Heart left ventricle (tissue), 16 donors: Measurements from ENCODE around the gene RAB24. TPM values are rescaled to one million over a fixed set of nuclear protein-coding genes. Genes with fewer than 3 reads are reported as not detected.

Experiments
- ATAC-seq, 4 donors: fragments of 200-7000 bp; cut with Tn5 transposase; one replicate each; pipeline ENCODE4 v1.9.1; 2020 to 2022; ENCODE audit warnings: moderate library complexity in 4 of 4, mild to moderate bottlenecking in 3 of 4, moderate number of reproducible peaks in 1 of 4
- DNase-seq, 5 donors: peaks; one replicate each; pipeline ENCODE4 v3.0.0-alpha.2; 2020
- H3K27ac ChIP-seq, 12 donors: fragments of 200-600 bp; sonication (generic) in 4 of 12; one replicate each; pipeline versions ENCODE4 v1.5.0 to v1.8.0; 2016 to 2022; ENCODE audit warnings: mild to moderate bottlenecking in 2 of 12
- H3K27me3 ChIP-seq, 9 donors: fragments of 200-600 bp; sonication (generic) in 2 of 9; one replicate each; pipeline versions ENCODE4 v1.5.1 to v1.8.0; 2016 to 2022; ENCODE audit warnings: mild to moderate bottlenecking in 3 of 9
- H3K36me3 ChIP-seq, 9 donors: fragments of 200-600 bp; sonication (generic) in 2 of 9; one replicate each; pipeline versions ENCODE4 v1.5.0 to v1.8.0; 2018 to 2022; ENCODE audit warnings: mild to moderate bottlenecking in 2 of 9
- H3K4me1 ChIP-seq, 12 donors: fragments of 200-600 bp; sonication (generic) in 4 of 12; one replicate each; pipeline versions ENCODE4 v1.5.0 to v1.8.0; 2016 to 2022; ENCODE audit warnings: mild to moderate bottlenecking in 3 of 12
- H3K4me3 ChIP-seq, 12 donors: fragments of 200-600 bp; sonication (generic) in 4 of 12; one replicate each; pipeline versions ENCODE4 v1.5.0 to v1.8.0; 2017 to 2022; ENCODE audit warnings: mild to moderate bottlenecking in 9 of 12, moderate library complexity in 4 of 12
- H3K9me3 ChIP-seq, 12 donors: fragments of 200-600 bp; sonication (generic) in 4 of 12; one replicate each; pipeline versions ENCODE4 v1.5.0 to v1.8.0; 2016 to 2022; ENCODE audit warnings: mild to moderate bottlenecking in 1 of 12
- POLR2A ChIP-seq, 2 donors: fragments of 450-650 bp; IDR thresholded peaks; one replicate each; pipeline ENCODE4 v1.6.1; 2017; ENCODE audit warnings: antibody characterized with exemption in 2 of 2, mild to moderate bottlenecking in 2 of 2, moderate library complexity in 2 of 2
- WGBS, 4 donors: extraction: QIAGEN DNeasy Blood & Tissue Kit in 2 of 4; methylation state at CpG; one replicate each; pipeline versions ENCODE4 v1.1.5 to v1.1.7; 2013 to 2018; 5-methylcytosine and 5-hydroxymethylcytosine counted together
- intact Hi-C, 10 donors: fragments of 100-400 bp; cut with DNase I; formaldehyde crosslinking; loops; one replicate each; pipeline versions ENCODE4 v1.11.1 to v1.14.2; 2022
- polyA plus RNA-seq, 2 donors: library from polyadenylated mRNA; stranded (reverse); fragments of 200-250 nt; gene quantifications; one replicate each; pipeline ENCODE4 v1.2.3, GENCODE V29; 2013
- total RNA-seq, 9 donors: library from RNA; depleted of rRNA in 2 of 9; stranded (reverse); fragments of >200 nt in 2 of 9; fragmentation: NEBNext Ultra II Directional in 3 of 9; extraction: Animal tissue kit (Norgen Biotek cat#: 25700) in 3 of 9; gene quantifications; one replicate each; pipeline versions ENCODE4 v1.1.0 to v1.2.4, GENCODE V29; 2016 to 2023
- TF ChIP-seq, protein P1 (sequence below), 12 donors: fragments of 200-600 bp; sonication (generic) in 4 of 12; IDR thresholded peaks; one replicate each; pipeline versions ENCODE4 v1.5.0 to v1.8.0; 2018 to 2022; ENCODE audit warnings: antibody characterized with exemption in 12 of 12, mild to moderate bottlenecking in 5 of 12
- donor health status: ischemic (EF 13 %, LVEDD 7.1; RV severe dilation, severe dysfunction).
- donor health status: healthy with polysubstance abuse.
- donor health status: DM: no; HTN: yes; CAD: no.
- donor health status: DM: no; HTN: no; CAD: no.
- donor health status: ischemic (EF 25% LVEDD 6.9; RV normal size, moderate dysfunction).
- donor health status: ischemic (EF 25% LVEDD 5.7; RV mildly dilated, moderate dysfunction).
- donor health status: healthy.
- donor health status: DM: yes; HTN: yes; CAD: no.
- donor health status: ischemic (EF 35%, LVEDD 5.7; RV mildly dilated, moderate dysfunction).
- donor health status: nonischemic (EF 11% LVEDD 7.7; RV severe dilation, severe dysfunction).
- donor health status: DM: yes; HTN: yes; CAD: no.
- donor health status: PGD.
- donor health status: ischemic (EF 29% LVEDD 5.4; RV normal size, mild dysfunction).
- donor health status: nonischemic (EF 23%, LVEDD 6.1; RV moderate dilation, normal function).

The RAB24 gene
- total and polyA plus RNA-seq, 11 donors, result 11.6 to 28.3 (median 18.9) TPM

DNA sequence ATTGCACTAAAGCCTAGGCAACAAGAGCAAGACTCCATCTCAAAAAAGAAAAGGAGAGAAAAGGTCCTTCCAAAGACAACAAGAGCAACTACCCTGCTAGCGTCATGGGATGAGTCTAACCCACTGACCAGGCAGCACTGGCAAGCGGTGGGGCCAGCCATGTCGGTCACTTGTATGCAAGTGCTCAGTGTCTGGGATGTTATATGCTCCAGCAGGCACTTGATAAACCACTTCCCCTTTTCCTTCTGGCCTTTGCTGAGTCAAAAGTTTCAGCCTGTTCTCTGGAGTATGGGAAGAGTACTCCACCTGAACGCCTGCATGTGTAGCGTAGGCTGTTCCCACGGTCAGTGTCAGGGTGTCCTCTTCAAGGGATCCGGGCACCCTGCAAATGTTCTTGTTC is 17.4 kb upstream of the RAB24 start:
- TF ChIP-seq POLR2A (IDR thresholded peaks at IDR 0.05), result no peak
- TF ChIP-seq, protein P1, sequence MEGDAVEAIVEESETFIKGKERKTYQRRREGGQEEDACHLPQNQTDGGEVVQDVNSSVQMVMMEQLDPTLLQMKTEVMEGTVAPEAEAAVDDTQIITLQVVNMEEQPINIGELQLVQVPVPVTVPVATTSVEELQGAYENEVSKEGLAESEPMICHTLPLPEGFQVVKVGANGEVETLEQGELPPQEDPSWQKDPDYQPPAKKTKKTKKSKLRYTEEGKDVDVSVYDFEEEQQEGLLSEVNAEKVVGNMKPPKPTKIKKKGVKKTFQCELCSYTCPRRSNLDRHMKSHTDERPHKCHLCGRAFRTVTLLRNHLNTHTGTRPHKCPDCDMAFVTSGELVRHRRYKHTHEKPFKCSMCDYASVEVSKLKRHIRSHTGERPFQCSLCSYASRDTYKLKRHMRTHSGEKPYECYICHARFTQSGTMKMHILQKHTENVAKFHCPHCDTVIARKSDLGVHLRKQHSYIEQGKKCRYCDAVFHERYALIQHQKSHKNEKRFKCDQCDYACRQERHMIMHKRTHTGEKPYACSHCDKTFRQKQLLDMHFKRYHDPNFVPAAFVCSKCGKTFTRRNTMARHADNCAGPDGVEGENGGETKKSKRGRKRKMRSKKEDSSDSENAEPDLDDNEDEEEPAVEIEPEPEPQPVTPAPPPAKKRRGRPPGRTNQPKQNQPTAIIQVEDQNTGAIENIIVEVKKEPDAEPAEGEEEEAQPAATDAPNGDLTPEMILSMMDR (IDR thresholded peaks at IDR 0.05), result no peak
- H3K36me3 ChIP-seq, result peaks cover 0 to 10% (median 4%) of the 10 kb centered on the region in 9 donors
- no peaks in the 10 kb centered on the region for H3K27me3 ChIP-seq
- 84 to 93% (median 91%) methylated on average over 7 of the region's 7 CpGs for WGBS, 4 donors
- ATAC-seq (peak in 3 of 4 donors; percentile 33 to 44 (median 38)), DNase-seq (no peak)
- no peak overlapping the region for H3K27ac ChIP-seq
- H3K9me3 ChIP-seq, result no peaks in the 10 kb centered on the region
- H3K4me3 ChIP-seq, result no peak overlapping the region
- H3K4me1 ChIP-seq, result peaks cover 0 to 12% (median 0%) of the 10 kb centered on the region in 12 donors
- intact Hi-C loops, result no loop called here

DNA sequence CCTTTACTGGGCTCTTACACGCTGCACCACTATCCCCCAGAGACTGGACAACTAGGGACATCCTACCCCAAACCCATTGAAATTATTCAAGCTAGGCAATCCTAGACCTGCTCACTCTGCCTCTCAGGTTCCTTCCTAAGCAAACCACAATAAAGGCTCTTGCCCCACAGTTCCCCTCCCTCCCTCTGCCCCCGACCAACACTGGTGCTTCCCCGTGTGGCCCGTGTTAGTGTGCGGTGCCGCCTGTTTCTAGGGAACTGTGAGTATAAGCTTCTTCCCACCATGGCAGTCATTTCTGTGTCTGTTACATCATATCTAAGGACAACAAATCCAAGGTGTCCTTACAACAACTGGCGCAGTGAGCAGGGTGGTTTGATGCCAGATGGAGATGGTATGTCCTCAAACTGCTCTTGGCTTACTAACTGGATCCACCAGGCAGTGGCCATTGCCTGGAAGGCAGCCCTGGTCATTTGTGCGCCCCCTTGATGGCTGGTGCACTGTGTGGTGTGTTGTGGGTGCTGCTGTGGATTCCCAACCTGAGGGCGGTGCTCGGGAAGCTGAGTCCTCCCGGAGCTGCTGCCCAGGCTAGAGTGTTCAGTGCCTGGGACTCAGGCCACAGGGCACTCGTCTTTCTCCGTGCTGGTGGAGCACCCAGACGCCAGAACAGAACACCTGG is 16.5 kb upstream of the RAB24 start:
- no peak for TF ChIP-seq POLR2A (IDR thresholded peaks at IDR 0.05)
- TF ChIP-seq, protein P1 (IDR thresholded peaks at IDR 0.05), result no peak
- no peaks in the 10 kb centered on the region for H3K9me3 ChIP-seq
- H3K36me3 ChIP-seq, result peaks cover 0 to 10% (median 4%) of the 10 kb centered on the region in 9 donors
- DNase-seq, result no peak
- WGBS, 4 donors, result 89 to 95% (median 93%) methylated on average over 7 to 14 of the region's 14 CpGs
- peaks cover 0 to 12% (median 0%) of the 10 kb centered on the region in 12 donors for H3K4me1 ChIP-seq
- no peak overlapping the region for H3K27ac ChIP-seq
- intact Hi-C loops, result loop anchor here in 9 of 10 donors (5.0 to 10.0 kb wide), 10 partner anchors 37 to 205 kb away; partner anchors contain the start of genes SLC34A1 (in 2 of the 9), DOK3 (in 1 of the 9) and RGS14 (in 1 of the 9)
- H3K27me3 ChIP-seq, result no peaks in the 10 kb centered on the region
- no peak for ATAC-seq
- H3K4me3 ChIP-seq, result no peak overlapping the region

DNA sequence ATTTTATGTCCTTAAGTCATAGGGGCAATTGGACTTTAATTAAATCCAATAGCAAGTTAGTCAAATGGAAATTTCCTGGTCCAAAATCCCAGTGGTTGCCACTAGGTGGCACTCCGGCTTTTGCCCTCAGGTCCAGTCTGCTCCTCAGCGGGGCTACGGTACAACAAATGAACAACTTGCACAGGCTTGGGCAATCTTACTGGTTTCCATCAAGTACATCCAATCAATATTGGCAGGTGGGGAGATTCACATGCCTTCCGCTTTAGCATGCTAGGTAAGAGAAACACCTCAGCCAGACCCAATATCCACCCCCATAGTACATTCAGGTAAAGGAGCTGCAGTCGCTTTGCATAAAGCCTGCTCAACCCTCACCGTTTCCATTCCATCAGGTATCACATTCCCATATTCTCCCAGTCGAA is 14.4 kb upstream of the RAB24 start:
- DNase-seq (peak; percentile 65 to 77 (median 75)), ATAC-seq (peak in 3 of 4 donors; percentile 47 to 55 (median 49))
- WGBS, 4 donors, result 30 to 36% (median 34%) methylated on average over 7 of the region's 7 CpGs

More for the DNA sequence above, 14.4 kb upstream of the RAB24 start:
- intact Hi-C loops, result loop anchor here in 9 of 10 donors (1.0 to 10.0 kb wide), 11 partner anchors 39 to 203 kb away; partner anchors contain the start of genes SLC34A1 (in 2 of the 9), DOK3 (in 1 of the 9) and RGS14 (in 1 of the 9)
- H3K9me3 ChIP-seq, result no peaks in the 10 kb centered on the region
- H3K4me3 ChIP-seq, result no peak overlapping the region
- peaks cover 0 to 10% (median 3%) of the 10 kb centered on the region in 9 donors for H3K36me3 ChIP-seq
- no peak overlapping the region for H3K27ac ChIP-seq
- TF ChIP-seq, protein P1 (IDR thresholded peaks at IDR 0.05), result peak; percentile 67 to 90 (median 82)
- TF ChIP-seq POLR2A (IDR thresholded peaks at IDR 0.05), result no peak
- H3K27me3 ChIP-seq, result no peaks in the 10 kb centered on the region
- peaks cover 0 to 18% (median under 1%) of the 10 kb centered on the region in 12 donors for H3K4me1 ChIP-seq
